H1 (cell line): Measurements from ENCODE around the gene NDUFS8. TPM values are rescaled to one million over a fixed set of nuclear protein-coding genes. Genes with fewer than 3 reads are reported as not detected.

Experiments used
- CTCF ChIA-PET: fragments of 300-600 bp; sonication (Branson Sonifier 250); formaldehyde crosslinking; loops from one replicate; lab custom pipeline; 2021; ENCODE audit not compliant: partially characterized antibody; lab: Charles Lee
- POLR2A ChIA-PET: fragments of 300-600 bp; sonication (Branson Sonifier 250); formaldehyde crosslinking; loops from one replicate; lab custom pipeline; 2021; ENCODE audit warnings: inconsistent platforms; ENCODE audit not compliant: partially characterized antibody; lab: Charles Lee
- DNase-seq, 2 experiments: peaks; one replicate each; pipeline versions ENCODE4 v3.0.0 to v3.0.0-alpha.2; 2010 to 2022; ENCODE audit warnings: low spot score in 2 of 2, low read depth in 1 of 2, mixed read lengths in 1 of 2
- FAIRE-seq: peaks from 2 replicates; lab custom pipeline; 2011; peaks lifted over from hg19 to GRCh38; lab: Jason Lieb, UNC
- H2AFZ ChIP-seq: 2 replicates; pipeline ENCODE4 v1.8.1; 2012; ENCODE audit warnings: low read length, inconsistent platforms
- H2AK5ac ChIP-seq: 2 replicates; pipeline ENCODE4 v1.6.1; 2013; ENCODE audit warnings: low read depth, low read length
- H2BK120ac ChIP-seq: replicated peaks from 2 replicates; pipeline ENCODE3; 2013; ENCODE audit warnings: low read depth, low read length, inconsistent platforms
- H2BK12ac ChIP-seq: 2 replicates; pipeline ENCODE4 v1.6.1; 2013; ENCODE audit warnings: low read depth, low read length
- H2BK15ac ChIP-seq: 2 replicates; pipeline ENCODE4 v1.6.1; 2013; ENCODE audit warnings: low read length
- H2BK20ac ChIP-seq: 2 replicates; pipeline ENCODE4 v1.6.1; 2013; ENCODE audit warnings: low read length
- H2BK5ac ChIP-seq: 2 replicates; pipeline ENCODE4 v1.6.1; 2013; ENCODE audit warnings: low read depth, low read length
- H3K14ac ChIP-seq: 2 replicates; pipeline ENCODE4 v1.6.1; 2013; ENCODE audit warnings: inconsistent platforms; ENCODE audit not compliant: insufficient read length
- H3K18ac ChIP-seq: 2 replicates; pipeline ENCODE4 v1.6.1; 2013; ENCODE audit warnings: low read length; ENCODE audit errors: extremely low read depth
- H3K23ac ChIP-seq: 2 replicates; pipeline ENCODE4 v1.6.1; 2013; ENCODE audit warnings: inconsistent platforms; ENCODE audit not compliant: insufficient read length
- H3K23me2 ChIP-seq: 2 replicates; pipeline ENCODE4 v1.6.1; 2013; ENCODE audit warnings: low read depth, low read length
- H3K27ac ChIP-seq: 2 replicates; pipeline ENCODE4 v1.6.1; 2011; ENCODE audit warnings: low read depth, low read length, inconsistent platforms
- H3K27me3 ChIP-seq, 4 experiments: replicated peaks in 1 of 4; 1 replicate in 1 of 4; 2 replicates in 3 of 4; pipeline versions ENCODE4 v1.6.1 to v1.8.1; 2011 to 2013; ENCODE audit warnings: low read length in 3 of 4, mild to moderate bottlenecking in 3 of 4, inconsistent platforms in 2 of 4, mixed read lengths in 2 of 4, moderate library complexity in 1 of 4; ENCODE audit not compliant: control insufficient read depth in 3 of 4, insufficient read depth in 3 of 4; ENCODE audit errors: extremely low read depth in 1 of 4
- H3K36me3 ChIP-seq, 4 experiments: 2 replicates each; pipeline versions ENCODE4 v1.6.1 to v1.8.1; 2011 to 2013; ENCODE audit warnings: mild to moderate bottlenecking in 4 of 4, low read length in 3 of 4, moderate library complexity in 2 of 4, control low read depth in 1 of 4, inconsistent platforms in 1 of 4; ENCODE audit not compliant: insufficient read depth in 4 of 4, control insufficient read depth in 2 of 4
- H3K4ac ChIP-seq: replicated peaks from 2 replicates; pipeline ENCODE3; 2013; ENCODE audit warnings: low read length, low read depth, mixed read lengths, inconsistent platforms; ENCODE audit not compliant: insufficient read length
- H3K4me1 ChIP-seq, 4 experiments: replicated peaks in 1 of 4; 1 replicate in 1 of 4; 2 replicates in 3 of 4; pipeline versions ENCODE4 v1.6.1 to v1.8.1; 2011 to 2013; ENCODE audit warnings: low read length in 3 of 4, inconsistent platforms in 2 of 4, mixed read lengths in 1 of 4; ENCODE audit not compliant: insufficient read depth in 4 of 4, control insufficient read depth in 3 of 4
- H3K4me2 ChIP-seq, 2 experiments: 2 replicates each; pipeline versions ENCODE4 v1.6.1 to v1.8.1; 2011 to 2013; ENCODE audit warnings: low read depth in 2 of 2, low read length in 2 of 2, control low read depth in 1 of 2, inconsistent platforms in 1 of 2, mild to moderate bottlenecking in 1 of 2; ENCODE audit not compliant: insufficient read depth in 1 of 2
- H3K4me3 ChIP-seq, 4 experiments: fragments of 200-600, 300-600 bp in 1 of 4; sonication (generic), shearing (Covaris generic), sonication (Bioruptor Twin) in 1 of 4; 2 replicates each; pipeline versions ENCODE4 v1.5.1 to v1.8.1; 2011 to 2016; ENCODE audit warnings: low read length in 4 of 4, low read depth in 3 of 4, control low read depth in 2 of 4, inconsistent platforms in 2 of 4, mild to moderate bottlenecking in 2 of 4, mixed read lengths in 1 of 4, moderate library complexity in 1 of 4; ENCODE audit not compliant: insufficient read depth in 2 of 4; ENCODE audit errors: extremely low read depth in 1 of 4
- H3K56ac ChIP-seq: replicated peaks from 2 replicates; pipeline ENCODE3; 2013; ENCODE audit warnings: low read depth, mild to moderate bottlenecking, mixed read lengths, low read length, inconsistent platforms; ENCODE audit not compliant: insufficient read length
- H3K79me1 ChIP-seq: 2 replicates; pipeline ENCODE4 v1.6.1; 2013; ENCODE audit warnings: low read depth, low read length, control low read depth
- H3K79me2 ChIP-seq, 2 experiments: 2 replicates each; pipeline versions ENCODE4 v1.6.1 to v1.8.1; 2012 to 2013; ENCODE audit warnings: low read length in 2 of 2, mild to moderate bottlenecking in 2 of 2, inconsistent platforms in 1 of 2; ENCODE audit not compliant: insufficient read depth in 2 of 2, control insufficient read depth in 1 of 2
- H3K9ac ChIP-seq, 4 experiments: replicated peaks in 1 of 4; 1 replicate in 1 of 4; 2 replicates in 3 of 4; pipeline versions ENCODE4 v1.6.1 to v1.8.1; 2011 to 2013; ENCODE audit warnings: low read depth in 3 of 4, low read length in 3 of 4, control low read depth in 2 of 4, mild to moderate bottlenecking in 2 of 4, moderate library complexity in 2 of 4, inconsistent platforms in 1 of 4; ENCODE audit errors: extremely low read depth in 1 of 4
- H3K9me3 ChIP-seq, 2 experiments: 2 replicates each; pipeline versions ENCODE4 v1.6.1 to v1.8.1; 2012 to 2013; ENCODE audit warnings: mild to moderate bottlenecking in 2 of 2, moderate library complexity in 2 of 2, control low read depth in 1 of 2, inconsistent platforms in 1 of 2, low read depth in 1 of 2, low read length in 1 of 2, mixed read lengths in 1 of 2; ENCODE audit not compliant: insufficient read depth in 2 of 2
- H4K20me1 ChIP-seq, 2 experiments: replicated peaks in 1 of 2; 2 replicates each; pipeline versions ENCODE3 to v1.8.1; 2011 to 2013; ENCODE audit warnings: inconsistent platforms in 2 of 2, low read length in 2 of 2, mild to moderate bottlenecking in 1 of 2; ENCODE audit not compliant: insufficient read depth in 2 of 2, control insufficient read depth in 1 of 2
- H4K5ac ChIP-seq: 2 replicates; pipeline ENCODE4 v1.6.1; 2013; ENCODE audit warnings: low read length, low read depth, mixed read lengths, inconsistent platforms; ENCODE audit not compliant: insufficient read length
- H4K8ac ChIP-seq: 2 replicates; pipeline ENCODE4 v1.8.0; 2013; ENCODE audit warnings: mild to moderate bottlenecking, moderate library complexity, low read length, inconsistent platforms; ENCODE audit not compliant: insufficient read depth; ENCODE audit errors: extremely low read depth
- H4K91ac ChIP-seq: replicated peaks from 2 replicates; pipeline ENCODE3; 2013; ENCODE audit warnings: low read length, mixed read lengths, inconsistent platforms; ENCODE audit not compliant: insufficient read length
- GTF2F1 ChIP-seq: IDR thresholded peaks from 2 replicates; pipeline ENCODE4 v1.6.1; 2012; ENCODE audit warnings: low read depth, low read length, improper control_type of control experiment, borderline replicate concordance
- HDAC2 ChIP-seq, 2 experiments: fragments of 300-600 bp in 1 of 2; sonication (generic) in 1 of 2; IDR thresholded peaks; 2 replicates each; pipeline ENCODE4 v1.6.1; 2011 to 2012; ENCODE audit warnings: low read depth in 2 of 2, low read length in 2 of 2, mild to moderate bottlenecking in 2 of 2, moderate library complexity in 2 of 2, borderline replicate concordance in 1 of 2, inconsistent platforms in 1 of 2
- JUN ChIP-seq: IDR thresholded peaks from 2 replicates; pipeline ENCODE4 v1.6.1; 2011; ENCODE audit warnings: low read depth, mild to moderate bottlenecking, improper control_type of control experiment, low read length
- KDM4A ChIP-seq: IDR thresholded peaks from one replicate; pipeline ENCODE4 v1.7.1; 2012; ENCODE audit warnings: low read depth, mild to moderate bottlenecking, moderate library complexity, low read length, inconsistent platforms; ENCODE audit not compliant: severe bottlenecking
- MAFK ChIP-seq: IDR thresholded peaks from 2 replicates; pipeline ENCODE4 v1.6.1; 2012; ENCODE audit warnings: low read depth, mild to moderate bottlenecking, improper control_type of control experiment, low read length
- RBBP5 ChIP-seq: IDR thresholded peaks from 2 replicates; pipeline ENCODE4 v1.7.1; 2012; ENCODE audit warnings: low read depth, mild to moderate bottlenecking, inconsistent platforms, low read length, moderate library complexity, borderline replicate concordance
- SRF ChIP-seq: IDR thresholded peaks from 2 replicates; pipeline ENCODE4 v1.6.1; 2011; ENCODE audit warnings: mild to moderate bottlenecking, low read depth, low read length, moderate library complexity
- SUZ12 ChIP-seq: fragments of 200-600 bp; sonication (generic); IDR thresholded peaks from 2 replicates; pipeline ENCODE4 v1.6.1; 2012; ENCODE audit warnings: mild to moderate bottlenecking, inconsistent platforms, low read length, moderate library complexity, mixed read lengths
- TAF1 ChIP-seq: IDR thresholded peaks from 2 replicates; pipeline ENCODE4 v1.6.1; 2011; ENCODE audit warnings: mild to moderate bottlenecking, low read depth, low read length
- WGBS, 2 experiments: shearing (Covaris generic) in 1 of 2; methylation state at CpG; one replicate each; pipeline versions ENCODE4 v1.1.6 to v1.1.7; 2013 to 2015; ENCODE audit warnings: low lambda C conversion rate in 2 of 2, mixed read lengths in 2 of 2, inconsistent platforms in 1 of 2, low coverage in 1 of 2, missing lambda C conversion rate in 1 of 2; ENCODE audit not compliant: insufficient replicate concordance in 2 of 2, insufficient coverage in 1 of 2, insufficient read length in 1 of 2; ENCODE audit errors: extremely low coverage in 1 of 2, missing lambda C conversion rate in 1 of 2; 5-methylcytosine and 5-hydroxymethylcytosine counted together
- polyA plus RNA-seq, 7 experiments: library from polyadenylated mRNA; depleted of rRNA in 3 of 7; stranded (reverse) in 5 of 7; unstranded in 2 of 7; fragments of >200 nt in 5 of 7; fragments of 200-250 nt in 2 of 7; gene quantifications; 1 replicate in 5 of 7; 2 replicates in 1 of 7; 4 replicates in 1 of 7; pipeline versions ENCODE4 v1.2.1 to v1.2.3, GENCODE V29; 2011 to 2013; ENCODE audit warnings: missing spikeins in 2 of 7, mixed read lengths in 2 of 7
- total RNA-seq: library from RNA; stranded (reverse); fragmentation: NEBNext Ultra II Directional; extraction: Animal tissue kit (Norgen Biotek cat#: 25700); gene quantifications from 2 replicates; pipeline ENCODE4 v1.2.1, GENCODE V29; 2021

Gene NDUFS8
- total and polyA plus RNA-seq, 2 of the 8 experiments (the other 6 are each of a cell fraction or from before 2014, with no cell fraction given): 182 to 291 TPM

GRCh38 chr11:68002938-68003845 is 27.3 kb upstream of the NDUFS8 start:
- Histone ChIP-seq H3K4ac (no peak overlapping the region), H3K56ac (no peak overlapping the region), H3K79me2 (no peaks in the 10 kb centered on the region), H2BK5ac (no peak overlapping the region), H2BK120ac (no peak overlapping the region), H3K27ac (no peak overlapping the region), H2AFZ (no peak overlapping the region), H2AK5ac (no peak overlapping the region), H3K18ac (no peak overlapping the region), H3K23me2 (peaks cover 12% of the 10 kb centered on the region), H3K9me3 (no peaks in the 10 kb centered on the region), H3K14ac (no peak overlapping the region), H3K79me1 (no peaks in the 10 kb centered on the region), H3K36me3 (no peaks in the 10 kb centered on the region), H2BK12ac (no peak overlapping the region), H3K23ac (no peak overlapping the region), H2BK20ac (no peak overlapping the region), H4K20me1 (peaks cover 0 to 2% of the 10 kb centered on the region in 2 experiments), H3K4me2 (peak overlapping the region; percentile 39 to 78), H3K4me3 (peak overlapping the region; percentile 39 to 76 (median 44)), H3K4me1 (peaks cover 0 to 12% (median 4%) of the 10 kb centered on the region in 4 experiments; a peak in 5 of 7 replicates), H3K27me3 (peaks cover 0 to 5% (median under 1%) of the 10 kb centered on the region in 4 experiments; a peak in 2 of 7 replicates), H4K91ac (peak overlapping the region; percentile 68), H2BK15ac (no peak overlapping the region), H3K9ac (peak overlapping the region in 2 of 4 experiments; percentile 31 to 55; a peak in 2 of 7 replicates), H4K5ac (no peak overlapping the region), H4K8ac (no peak overlapping the region)
- TF ChIP-seq JUN: no peak
- no peak for TF ChIP-seq MAFK
- TF ChIP-seq RBBP5: no peak
- TF ChIP-seq SUZ12: no peak
- TF ChIP-seq KDM4A: peak; percentile 92
- no peak for TF ChIP-seq SRF
- no peak for TF ChIP-seq GTF2F1
- TF ChIP-seq TAF1: 0 out of 2 replicates have a peak, but pooled peaks have one; percentile 4
- 0 out of 4 replicates have a peak, but pooled peaks of 1 of the 2 experiments have one; percentile 26 for TF ChIP-seq HDAC2 (IDR thresholded peaks at IDR 0.05; ENCODE audit: borderline replicate concordance in 1 of 2, low read depth in 2 of 2, low read length in 2 of 2)
- CTCF ChIA-PET: interaction anchor here (1.7 to 3.4 kb wide), 2 partner anchors 9 to 18 kb away, joined by 10 to 19 read pairs; no protein-coding TSS in a partner anchor
- FAIRE-seq (no peak), DNase-seq (peak in 1 of 2 experiments; percentile 74)
- POLR2A ChIA-PET: interaction anchor here (1.0 to 1.8 kb wide), 2 partner anchors 36 to 48 kb away, joined by 3 to 6 read pairs; partner anchors contain the start of gene TCIRG1
- WGBS, 2 experiments: 14% methylated on average over 58 of the region's 86 CpGs; no CpG with 5 or more reads in 1 of the 2 experiments
